ENCODE data around the gene BCL2A1. TPM values are rescaled to one million over a fixed set of nuclear protein-coding genes. Genes with fewer than 3 reads are reported as not detected.

The BCL2A1 gene
- polyA plus RNA-seq, 4 donors, result 2.0 to 6.7 (median 3.8) TPM

- no peak for FAIRE-seq
- no peaks in the 10 kb centered on the region for H3K36me3 ChIP-seq (ENCODE audit: control insufficient read depth in 3 of 3, insufficient read depth in 2 of 3, low read depth in 1 of 3, low read length in 3 of 3)
- 91 to 93% (median 93%) methylated on average over 3 of the region's 3 CpGs for WGBS, 3 donors
These were observed 31.3 kb upstream of the BCL2A1 start for GRCh38 chr15:80002267-80002666.

GRCh38 chr15:79994615-79995014, 23.6 kb upstream of the BCL2A1 start:
- H3K4me1 ChIP-seq (ENCODE audit: control insufficient read depth in 3 of 3, insufficient read depth in 2 of 3, low read depth in 1 of 3, low read length in 2 of 3), result no peaks in the 10 kb centered on the region
- 66 to 78% (median 71%) methylated on average over 3 of the region's 3 CpGs for WGBS, 3 donors
- no peaks in the 10 kb centered on the region for H3K27me3 ChIP-seq (ENCODE audit: control insufficient read depth in 3 of 3, insufficient read depth in 3 of 3, low read length in 3 of 3)
- FAIRE-seq (no peak), DNase-seq (no peak)
- no peak overlapping the region for H3K27ac ChIP-seq (ENCODE audit: low read depth in 1 of 3, low read length in 2 of 3)
- no peak overlapping the region for H3K4me3 ChIP-seq (ENCODE audit: low read depth in 1 of 3, low read length in 3 of 3)
- no peaks in the 10 kb centered on the region for H3K36me3 ChIP-seq (ENCODE audit: control insufficient read depth in 3 of 3, insufficient read depth in 2 of 3, low read depth in 1 of 3, low read length in 3 of 3)
- no peaks in the 10 kb centered on the region for H3K9me3 ChIP-seq (ENCODE audit: control insufficient read depth in 2 of 2, insufficient read depth in 1 of 2, low read depth in 1 of 2, low read length in 1 of 2)

More at GRCh38 chr15:80002267-80002666, 31.3 kb upstream of the BCL2A1 start:
- no peak for DNase-seq
- Histone ChIP-seq H3K27me3 (ENCODE audit: control insufficient read depth in 3 of 3, insufficient read depth in 3 of 3, low read length in 3 of 3) (no peaks in the 10 kb centered on the region), H3K9me3 (ENCODE audit: control insufficient read depth in 2 of 2, insufficient read depth in 1 of 2, low read depth in 1 of 2, low read length in 1 of 2) (no peaks in the 10 kb centered on the region), H3K27ac (ENCODE audit: low read depth in 1 of 3, low read length in 2 of 3) (no peak overlapping the region), H3K4me1 (ENCODE audit: control insufficient read depth in 3 of 3, insufficient read depth in 2 of 3, low read depth in 1 of 3, low read length in 2 of 3) (no peaks in the 10 kb centered on the region), H3K4me3 (ENCODE audit: low read depth in 1 of 3, low read length in 3 of 3) (no peak overlapping the region)

- WGBS, 3 donors, result 61 to 65% (median 65%) methylated on average over 4 of the region's 4 CpGs
These were observed 20.8 kb upstream of the BCL2A1 start for GRCh38 chr15:79991826-79992225.

GRCh38 chr15:79990997-79991334, 20.0 kb upstream of the BCL2A1 start:
- H3K4me3 ChIP-seq (ENCODE audit: low read depth in 1 of 3, low read length in 3 of 3), result no peak overlapping the region
- FAIRE-seq (no peak), DNase-seq (no peak)
- WGBS, 3 donors, result 90 to 94% (median 91%) methylated on average over 8 of the region's 8 CpGs
- peaks cover 0 to 18% (median 1%) of the 10 kb centered on the region in 3 donors for H3K4me1 ChIP-seq (ENCODE audit: control insufficient read depth in 3 of 3, insufficient read depth in 2 of 3, low read depth in 1 of 3, low read length in 2 of 3)
- H3K9me3 ChIP-seq (ENCODE audit: control insufficient read depth in 2 of 2, insufficient read depth in 1 of 2, low read depth in 1 of 2, low read length in 1 of 2), result no peaks in the 10 kb centered on the region
- no peaks in the 10 kb centered on the region for H3K36me3 ChIP-seq (ENCODE audit: control insufficient read depth in 3 of 3, insufficient read depth in 2 of 3, low read depth in 1 of 3, low read length in 3 of 3)
- H3K27ac ChIP-seq (ENCODE audit: low read depth in 1 of 3, low read length in 2 of 3), result no peak overlapping the region
- H3K27me3 ChIP-seq (ENCODE audit: control insufficient read depth in 3 of 3, insufficient read depth in 3 of 3, low read length in 3 of 3), result no peaks in the 10 kb centered on the region

More at GRCh38 chr15:79991826-79992225, 20.8 kb upstream of the BCL2A1 start:
- H3K36me3 ChIP-seq (ENCODE audit: control insufficient read depth in 3 of 3, insufficient read depth in 2 of 3, low read depth in 1 of 3, low read length in 3 of 3), result no peaks in the 10 kb centered on the region
- H3K4me1 ChIP-seq (ENCODE audit: control insufficient read depth in 3 of 3, insufficient read depth in 2 of 3, low read depth in 1 of 3, low read length in 2 of 3), result peaks cover 0 to 18% (median 1%) of the 10 kb centered on the region in 3 donors
- FAIRE-seq (no peak), DNase-seq (no peak)
- no peak overlapping the region for H3K4me3 ChIP-seq (ENCODE audit: low read depth in 1 of 3, low read length in 3 of 3)
- H3K27me3 ChIP-seq (ENCODE audit: control insufficient read depth in 3 of 3, insufficient read depth in 3 of 3, low read length in 3 of 3), result no peaks in the 10 kb centered on the region
- H3K9me3 ChIP-seq (ENCODE audit: control insufficient read depth in 2 of 2, insufficient read depth in 1 of 2, low read depth in 1 of 2, low read length in 1 of 2), result no peaks in the 10 kb centered on the region
- no peak overlapping the region for H3K27ac ChIP-seq (ENCODE audit: low read depth in 1 of 3, low read length in 2 of 3)

- Histone ChIP-seq H3K9me3 (ENCODE audit: control insufficient read depth in 2 of 2, insufficient read depth in 1 of 2, low read depth in 1 of 2, low read length in 1 of 2) (no peaks in the 10 kb centered on the region), H3K4me1 (ENCODE audit: control insufficient read depth in 3 of 3, insufficient read depth in 2 of 3, low read depth in 1 of 3, low read length in 2 of 3) (peaks cover 0 to 18% (median 1%) of the 10 kb centered on the region in 3 donors), H3K4me3 (ENCODE audit: low read depth in 1 of 3, low read length in 3 of 3) (no peak overlapping the region), H3K27me3 (ENCODE audit: control insufficient read depth in 3 of 3, insufficient read depth in 3 of 3, low read length in 3 of 3) (no peaks in the 10 kb centered on the region), H3K36me3 (ENCODE audit: control insufficient read depth in 3 of 3, insufficient read depth in 2 of 3, low read depth in 1 of 3, low read length in 3 of 3) (no peaks in the 10 kb centered on the region), H3K27ac (ENCODE audit: low read depth in 1 of 3, low read length in 2 of 3) (peak overlapping the region in 1 of 3 donors; percentile 66)
- FAIRE-seq (no peak), DNase-seq (no peak)
- WGBS, 3 donors, result 83 to 91% (median 84%) methylated on average over 8 of the region's 8 CpGs
These were observed 19.4 kb upstream of the BCL2A1 start for GRCh38 chr15:79990280-79990996.

GRCh38 chr15:79989682-79990081, 18.7 kb upstream of the BCL2A1 start:
- H3K27ac ChIP-seq (ENCODE audit: low read depth in 1 of 3, low read length in 2 of 3), result peak overlapping the region in 1 of 3 donors; percentile 66
- DNase-seq (peak; percentile 39 to 74), FAIRE-seq (no peak)
- no peak overlapping the region for H3K4me3 ChIP-seq (ENCODE audit: low read depth in 1 of 3, low read length in 3 of 3)
- no peaks in the 10 kb centered on the region for H3K36me3 ChIP-seq (ENCODE audit: control insufficient read depth in 3 of 3, insufficient read depth in 2 of 3, low read depth in 1 of 3, low read length in 3 of 3)
- H3K4me1 ChIP-seq (ENCODE audit: control insufficient read depth in 3 of 3, insufficient read depth in 2 of 3, low read depth in 1 of 3, low read length in 2 of 3), result peaks cover 0 to 18% (median 1%) of the 10 kb centered on the region in 3 donors
- WGBS, 3 donors, result 23 to 56% (median 43%) methylated on average over 5 of the region's 5 CpGs
- H3K27me3 ChIP-seq (ENCODE audit: control insufficient read depth in 3 of 3, insufficient read depth in 3 of 3, low read length in 3 of 3), result no peaks in the 10 kb centered on the region
- H3K9me3 ChIP-seq (ENCODE audit: control insufficient read depth in 2 of 2, insufficient read depth in 1 of 2, low read depth in 1 of 2, low read length in 1 of 2), result no peaks in the 10 kb centered on the region

GRCh38 chr15:79989183-79989582, 18.2 kb upstream of the BCL2A1 start:
- DNase-seq (peak in 1 of 2 donors; percentile 36), FAIRE-seq (no peak)
- Histone ChIP-seq H3K4me1 (ENCODE audit: control insufficient read depth in 3 of 3, insufficient read depth in 2 of 3, low read depth in 1 of 3, low read length in 2 of 3) (peaks cover 0 to 18% (median 1%) of the 10 kb centered on the region in 3 donors), H3K4me3 (ENCODE audit: low read depth in 1 of 3, low read length in 3 of 3) (no peak overlapping the region), H3K9me3 (ENCODE audit: control insufficient read depth in 2 of 2, insufficient read depth in 1 of 2, low read depth in 1 of 2, low read length in 1 of 2) (no peaks in the 10 kb centered on the region), H3K27ac (ENCODE audit: low read depth in 1 of 3, low read length in 2 of 3) (peak overlapping the region in 1 of 3 donors; percentile 66), H3K27me3 (ENCODE audit: control insufficient read depth in 3 of 3, insufficient read depth in 3 of 3, low read length in 3 of 3) (no peaks in the 10 kb centered on the region), H3K36me3 (ENCODE audit: control insufficient read depth in 3 of 3, insufficient read depth in 2 of 3, low read depth in 1 of 3, low read length in 3 of 3) (no peaks in the 10 kb centered on the region)
- 86 to 94% (median 89%) methylated on average over 2 of the region's 2 CpGs for WGBS, 3 donors

- FAIRE-seq, result no peak
These were observed 17.6 kb upstream of the BCL2A1 start for GRCh38 chr15:79988448-79989117.

More at GRCh38 chr15:79988448-79989117, 17.6 kb upstream of the BCL2A1 start:
- 86 to 96% (median 90%) methylated on average over 3 of the region's 3 CpGs for WGBS, 3 donors
- Histone ChIP-seq H3K36me3 (ENCODE audit: control insufficient read depth in 3 of 3, insufficient read depth in 2 of 3, low read depth in 1 of 3, low read length in 3 of 3) (no peaks in the 10 kb centered on the region), H3K4me3 (ENCODE audit: low read depth in 1 of 3, low read length in 3 of 3) (no peak overlapping the region), H3K27me3 (ENCODE audit: control insufficient read depth in 3 of 3, insufficient read depth in 3 of 3, low read length in 3 of 3) (no peaks in the 10 kb centered on the region), H3K27ac (ENCODE audit: low read depth in 1 of 3, low read length in 2 of 3) (peak overlapping the region in 1 of 3 donors; percentile 66), H3K4me1 (ENCODE audit: control insufficient read depth in 3 of 3, insufficient read depth in 2 of 3, low read depth in 1 of 3, low read length in 2 of 3) (peaks cover 0 to 18% (median 1%) of the 10 kb centered on the region in 3 donors), H3K9me3 (ENCODE audit: control insufficient read depth in 2 of 2, insufficient read depth in 1 of 2, low read depth in 1 of 2, low read length in 1 of 2) (no peaks in the 10 kb centered on the region)
- peak in 1 of 2 donors; percentile 50 for DNase-seq

Measured in small intestine (tissue), 7 donors.